VCaP (cell line): ENCODE measurements around the gene MYBPC3.
"Not testable (repeated sequence)": the region's sequence is repeated elsewhere in the genome, so short reads cannot be mapped to it uniquely, and the experiment has no call there.

ENCODE experiments used
- H3K27ac ChIP-seq: fragments of 450-650 bp; 2 replicates; pipeline ENCODE4 v1.5.1; 2017
- CTCF ChIP-seq: fragments of 450-650 bp; conservative IDR thresholded peaks from 2 replicates; pipeline ENCODE4 v1.5.1; 2017; ENCODE audit warnings: mild to moderate bottlenecking, moderate library complexity

MYBPC3 gene

GRCh38 chr11:47340980-47341775, 11.3 kb downstream of the MYBPC3 start:
- TF ChIP-seq CTCF, result no peak
- H3K27ac ChIP-seq, result no peak overlapping the region

- H3K27ac ChIP-seq, result no peak overlapping the region
- TF ChIP-seq CTCF, result no peak
Observed at GRCh38 chr11:47340010-47340409, 12.5 kb downstream of the MYBPC3 start.

- TF ChIP-seq CTCF, result no peak
- no peak overlapping the region for H3K27ac ChIP-seq
Observed at GRCh38 chr11:47338396-47339241, 13.9 kb downstream of the MYBPC3 start.

GRCh38 chr11:47337229-47337924, 15.1 kb downstream of the MYBPC3 start:
- no peak for TF ChIP-seq CTCF
- H3K27ac ChIP-seq, result no peak overlapping the region

- no peak for TF ChIP-seq CTCF
- H3K27ac ChIP-seq, result no peak overlapping the region
Observed at GRCh38 chr11:47336595-47336994, 15.9 kb downstream of the MYBPC3 start.

- no peak overlapping the region for H3K27ac ChIP-seq
- no peak for TF ChIP-seq CTCF
Observed at GRCh38 chr11:47335733-47336132, 16.8 kb downstream of the MYBPC3 start.

GRCh38 chr11:47334699-47335411, 17.6 kb downstream of the MYBPC3 start:
- H3K27ac ChIP-seq, result not testable (repeated sequence)
